GM19351 (cell line): ENCODE data around the gene PLXNA1.
A peak's percentile ranks its signal among the peaks of the same experiment; 100 is the strongest.

Experiments
- ATAC-seq: cut with Tn5 transposase; IDR thresholded peaks from one replicate; pipeline ENCODE4 v1.9.1; 2021; ENCODE audit warnings: mild to moderate bottlenecking, moderate library complexity; ENCODE audit not compliant: unreplicated experiment

Gene PLXNA1

GRCh38 chr3:126952261-126952982 lies 30.5 kb upstream of the PLXNA1 start:
- ATAC-seq: no peak

- no peak for ATAC-seq
These were observed 29.8 kb upstream of the PLXNA1 start for GRCh38 chr3:126952983-126953660.

- peak; percentile 73 for ATAC-seq
These were observed 28.6 kb upstream of the PLXNA1 start for GRCh38 chr3:126954141-126954842.

GRCh38 chr3:126955004-126955790 lies 27.7 kb upstream of the PLXNA1 start:
- peak; percentile 85 for ATAC-seq

- ATAC-seq: no peak
These were observed 26.6 kb upstream of the PLXNA1 start for GRCh38 chr3:126956361-126956760.

- no peak for ATAC-seq
These were observed 25.9 kb upstream of the PLXNA1 start for GRCh38 chr3:126956866-126957650.

GRCh38 chr3:126957776-126958637 lies 24.9 kb upstream of the PLXNA1 start:
- ATAC-seq: no peak

GRCh38 chr3:126958638-126959085 lies 24.3 kb upstream of the PLXNA1 start:
- no peak for ATAC-seq

- no peak for ATAC-seq
These were observed 23.6 kb upstream of the PLXNA1 start for GRCh38 chr3:126959136-126959920.

- ATAC-seq: no peak
These were observed 22.9 kb upstream of the PLXNA1 start for GRCh38 chr3:126959921-126960603.

GRCh38 chr3:126960604-126960995 lies 22.3 kb upstream of the PLXNA1 start:
- ATAC-seq: no peak

GRCh38 chr3:126961191-126961790 lies 21.6 kb upstream of the PLXNA1 start:
- ATAC-seq: peak; percentile 58

- no peak for ATAC-seq
These were observed 21.0 kb upstream of the PLXNA1 start for GRCh38 chr3:126961791-126962461.

GRCh38 chr3:126962756-126963155 lies 20.2 kb upstream of the PLXNA1 start:
- ATAC-seq: no peak

GRCh38 chr3:126963261-126964190 lies 19.4 kb upstream of the PLXNA1 start:
- no peak for ATAC-seq

- ATAC-seq: no peak
These were observed 18.7 kb upstream of the PLXNA1 start for GRCh38 chr3:126964261-126964660.
